Esophagus muscularis mucosa (tissue), 4 donors: Measurements from ENCODE around the gene CORO2B. TPM values are rescaled to one million over a fixed set of nuclear protein-coding genes. Genes with fewer than 3 reads are reported as not detected.

ENCODE experiments used
- DNase-seq: peaks from one replicate; pipeline ENCODE4 v3.0.0-alpha.2; 2017; ENCODE audit errors: extremely low spot score
- H3K27ac ChIP-seq, 4 donors: fragments of 200-600 bp; sonication (generic); replicated peaks in 1 of 4; 1 replicate in 3 of 4; 2 replicates in 1 of 4; pipeline ENCODE4 v1.5.1; 2016 to 2019; ENCODE audit warnings: mild to moderate bottlenecking in 1 of 4
- H3K27me3 ChIP-seq, 4 donors: fragments of 200-600 bp; sonication (generic); one replicate each; pipeline versions ENCODE4 v1.5.1 to v1.6.0; 2016 to 2019
- H3K36me3 ChIP-seq, 4 donors: fragments of 200-600 bp; sonication (generic); one replicate each; pipeline ENCODE4 v1.5.1; 2016 to 2019
- H3K4me1 ChIP-seq, 4 donors: fragments of 200-600 bp; sonication (generic); one replicate each; pipeline ENCODE4 v1.5.1; 2016 to 2019
- H3K4me3 ChIP-seq, 4 donors: fragments of 200-600 bp; sonication (generic); 1 replicate in 2 of 4; 2 replicates in 2 of 4; pipeline ENCODE4 v1.5.1; 2016 to 2019; ENCODE audit warnings: mild to moderate bottlenecking in 4 of 4, moderate library complexity in 1 of 4
- H3K9me3 ChIP-seq, 4 donors: fragments of 200-600 bp; sonication (generic); 1 replicate in 3 of 4; 2 replicates in 1 of 4; pipeline ENCODE4 v1.5.1; 2016 to 2019
- CTCF ChIP-seq, 3 experiments: fragments of 200-600 bp in 2 of 3; fragments of 450-650 bp in 1 of 3; sonication (generic) in 2 of 3; IDR thresholded peaks; one replicate each; pipeline ENCODE4 v1.5.1; 2017 to 2019; ENCODE audit warnings: antibody characterized with exemption in 3 of 3, mild to moderate bottlenecking in 2 of 3, moderate library complexity in 1 of 3
- EP300 ChIP-seq: sonication (generic); formaldehyde crosslinking; IDR thresholded peaks from one replicate; pipeline ENCODE4 v1.6.1; 2017; ENCODE audit warnings: antibody characterized with exemption
- POLR2A ChIP-seq: fragments of 450-650 bp; IDR thresholded peaks from one replicate; pipeline ENCODE4 v1.6.1; 2017; ENCODE audit warnings: antibody characterized with exemption, moderate library complexity, mild to moderate bottlenecking, low read depth
- POLR2AphosphoS5 ChIP-seq, 2 donors: sonication (generic); formaldehyde crosslinking; IDR thresholded peaks; one replicate each; pipeline ENCODE4 v1.6.1; 2017; ENCODE audit warnings: antibody characterized with exemption in 2 of 2
- WGBS: methylation state at CpG from one replicate; pipeline ENCODE4 v1.1.5; 2018; 5-methylcytosine and 5-hydroxymethylcytosine counted together
- intact Hi-C: fragments of 100-400 bp; cut with DNase I; formaldehyde crosslinking; loops from one replicate; pipeline ENCODE4 v1.15.1; 2023
- total RNA-seq, 4 donors: library from RNA; depleted of rRNA; stranded (reverse); fragments of >200 nt; gene quantifications; one replicate each; pipeline versions ENCODE4 v1.1.0 to v1.2.1, GENCODE V29; 2016

CORO2B gene
- total RNA-seq, 4 donors from 2014 or later: 5.8 to 12.2 (median 7.5) TPM

- intact Hi-C loops: loop anchor here (10.0 kb wide), 1 partner anchor 52 kb away; no protein-coding TSS in a partner anchor
- H3K4me3 ChIP-seq: no peak overlapping the region
Measured at GRCh38 chr15:68582864-68583263, 4.1 kb downstream of the CORO2B start.

GRCh38 chr15:68583321-68583720 lies 4.5 kb downstream of the CORO2B start:
- H3K4me1 ChIP-seq: peaks cover 31 to 62% (median 38%) of the 10 kb centered on the region in 4 donors
- H3K4me3 ChIP-seq: no peak overlapping the region
- 88% methylated on average over 6 of the region's 7 CpGs for WGBS
- DNase-seq: no peak
- intact Hi-C loops: loop anchor here (10.0 kb wide), 1 partner anchor 51 kb away; no protein-coding TSS in a partner anchor
- no peaks in the 10 kb centered on the region for H3K36me3 ChIP-seq
- no peak overlapping the region for H3K27ac ChIP-seq
- TF ChIP-seq CTCF (IDR thresholded peaks at IDR 0.05) (no peak), EP300 (no peak), POLR2AphosphoS5 (IDR thresholded peaks at IDR 0.05) (no peak), POLR2A (no peak)
- no peaks in the 10 kb centered on the region for H3K9me3 ChIP-seq
- H3K27me3 ChIP-seq: peaks cover 0 to 19% (median 6%) of the 10 kb centered on the region in 4 donors

More at GRCh38 chr15:68582864-68583263, 4.1 kb downstream of the CORO2B start:
- WGBS: 84% methylated on average over 3 of the region's 3 CpGs
- Histone ChIP-seq H3K9me3 (no peaks in the 10 kb centered on the region), H3K27me3 (peaks cover 0 to 24% (median 10%) of the 10 kb centered on the region in 4 donors), H3K27ac (no peak overlapping the region), H3K36me3 (no peaks in the 10 kb centered on the region), H3K4me1 (peaks cover 36 to 62% (median 42%) of the 10 kb centered on the region in 4 donors)
- TF ChIP-seq CTCF (IDR thresholded peaks at IDR 0.05) (no peak), EP300 (no peak), POLR2A (no peak), POLR2AphosphoS5 (IDR thresholded peaks at IDR 0.05) (no peak)
- DNase-seq: no peak

GRCh38 chr15:68583936-68584755 lies 5.4 kb downstream of the CORO2B start:
- Histone ChIP-seq H3K36me3 (no peaks in the 10 kb centered on the region), H3K4me1 (peaks cover 27 to 65% (median 34%) of the 10 kb centered on the region in 4 donors), H3K9me3 (no peaks in the 10 kb centered on the region), H3K27ac (peak overlapping the region; percentile 39 to 63 (median 54)), H3K27me3 (peaks cover 0 to 13% (median 4%) of the 10 kb centered on the region in 4 donors), H3K4me3 (no peak overlapping the region)
- 89% methylated on average over 10 of the region's 12 CpGs for WGBS
- DNase-seq: no peak
- no peak for TF ChIP-seq CTCF (IDR thresholded peaks at IDR 0.05)
- TF ChIP-seq POLR2A: no peak
- no peak for TF ChIP-seq EP300
- TF ChIP-seq POLR2AphosphoS5 (IDR thresholded peaks at IDR 0.05): no peak
- intact Hi-C loops: loop anchor here (10.0 kb wide), 1 partner anchor 51 kb away; no protein-coding TSS in a partner anchor

GRCh38 chr15:68584756-68585573 lies 6.2 kb downstream of the CORO2B start:
- no peak for TF ChIP-seq POLR2A
- no peak for TF ChIP-seq POLR2AphosphoS5 (IDR thresholded peaks at IDR 0.05)
- TF ChIP-seq CTCF (IDR thresholded peaks at IDR 0.05): no peak
- no peak for TF ChIP-seq EP300
- Histone ChIP-seq H3K36me3 (no peaks in the 10 kb centered on the region), H3K4me3 (no peak overlapping the region), H3K9me3 (no peaks in the 10 kb centered on the region), H3K4me1 (peaks cover 20 to 62% (median 29%) of the 10 kb centered on the region in 4 donors), H3K27me3 (peaks cover 0 to 5% (median 0%) of the 10 kb centered on the region in 4 donors), H3K27ac (peak overlapping the region; percentile 39 to 63 (median 54))
- whole genome bisulfite sequencing: 84% methylated on average over 12 of the region's 13 CpGs
- intact Hi-C loops: loop anchor here (10.0 kb wide), 1 partner anchor 50 kb away; no protein-coding TSS in a partner anchor
- DNase-seq: no peak
